CD1c-positive myeloid dendritic cell (primary cell): ENCODE measurements around the gene LAMA4.
A peak's percentile ranks its signal among the peaks of the same experiment; 100 is the strongest.

ENCODE experiments used
- DNase-seq: peaks from one replicate; pipeline ENCODE4 v3.0.0-alpha.2; 2016; ENCODE audit errors: extremely low spot score

LAMA4 gene

DNA sequence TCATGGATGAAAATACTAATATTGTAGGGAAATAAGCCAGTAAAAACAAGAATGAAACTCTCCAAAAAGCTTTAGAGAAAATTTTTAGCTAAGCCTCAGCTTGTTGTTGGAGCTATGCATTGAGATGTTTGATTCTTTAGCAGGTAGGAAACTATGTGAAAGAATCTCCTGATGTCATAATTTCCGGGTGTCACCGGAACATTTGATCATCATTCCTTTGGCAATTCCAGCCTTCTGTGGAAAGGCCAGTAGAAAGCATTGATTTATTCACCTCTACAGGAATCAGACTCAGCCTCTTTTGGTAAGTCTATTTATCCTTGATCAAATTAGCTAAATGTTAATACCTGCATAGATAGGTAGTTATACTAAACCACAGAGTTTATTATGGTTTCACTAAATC lies 157.5 kb downstream of the LAMA4 start:
- DNase-seq = no peak

DNA sequence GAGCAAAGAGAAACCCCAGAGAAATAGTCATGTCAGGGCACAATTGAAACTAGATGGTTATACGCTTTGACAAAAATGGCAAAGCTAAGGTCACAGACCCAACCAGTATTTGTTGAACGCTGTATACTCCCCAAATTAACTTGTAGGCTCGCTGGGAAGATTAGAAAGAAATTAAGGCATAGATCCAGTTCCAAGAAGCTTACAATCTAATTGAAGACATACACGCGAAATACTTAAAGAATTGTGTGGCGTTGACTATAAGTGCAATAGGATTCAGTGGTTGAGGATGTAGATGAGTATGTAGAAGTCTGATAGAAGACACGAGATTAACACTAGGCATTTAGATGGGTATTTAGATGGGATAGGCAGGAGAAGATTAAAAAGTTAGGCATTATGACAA lies 166.5 kb downstream of the LAMA4 start:
- no peak for DNase-seq

DNA sequence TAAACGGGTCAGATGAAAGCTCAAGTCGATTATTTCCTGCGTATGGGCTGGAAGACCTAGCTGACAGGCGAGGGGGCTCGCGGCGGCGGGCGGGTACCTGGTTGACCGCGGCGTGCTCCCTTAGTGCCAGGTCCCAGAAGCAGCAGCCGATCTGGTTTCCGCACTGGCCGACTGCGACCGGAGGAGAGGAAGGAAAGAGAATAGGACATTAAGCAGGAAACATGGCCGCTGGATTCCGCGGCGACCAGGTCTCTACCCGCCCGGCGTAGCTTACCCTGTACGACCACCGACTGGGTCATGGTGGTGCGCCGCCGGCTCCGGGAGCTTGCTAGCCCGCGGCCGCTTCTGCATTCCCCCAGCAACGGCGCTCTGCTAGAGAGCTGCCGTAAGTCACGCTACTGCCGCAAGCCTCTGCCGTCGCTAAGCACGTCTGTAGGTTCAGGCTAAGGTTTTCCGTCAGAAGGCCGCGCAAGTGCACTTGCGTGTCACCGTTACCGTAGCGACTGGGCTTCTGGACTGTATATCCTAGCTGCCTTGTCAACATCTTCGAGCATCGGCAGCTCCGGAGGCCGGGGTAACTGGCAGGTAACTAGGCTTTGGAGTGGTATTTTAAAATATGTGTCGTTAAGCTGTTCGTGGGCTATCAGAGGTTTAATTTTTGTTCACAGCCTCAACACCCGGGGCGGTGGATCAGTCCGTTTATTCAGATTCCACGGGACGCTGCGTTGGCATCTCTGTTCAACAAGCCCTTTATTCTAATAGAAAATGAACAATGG lies 167.0 kb downstream of the LAMA4 start, which contains the start of the genes FAM229B and TUBE1:
Gene FAM229B, plus strand, starts transcription at position 456 of the 776 bp plus-strand sequence. CDS start 11,693 bp downstream, outside the sequence.
Gene TUBE1, minus strand, starts transcription at position 347 of the 776 bp plus-strand sequence. Its CDS starts 48 bp downstream, at position 299.
- peak; percentile 95 for DNase-seq

DNA sequence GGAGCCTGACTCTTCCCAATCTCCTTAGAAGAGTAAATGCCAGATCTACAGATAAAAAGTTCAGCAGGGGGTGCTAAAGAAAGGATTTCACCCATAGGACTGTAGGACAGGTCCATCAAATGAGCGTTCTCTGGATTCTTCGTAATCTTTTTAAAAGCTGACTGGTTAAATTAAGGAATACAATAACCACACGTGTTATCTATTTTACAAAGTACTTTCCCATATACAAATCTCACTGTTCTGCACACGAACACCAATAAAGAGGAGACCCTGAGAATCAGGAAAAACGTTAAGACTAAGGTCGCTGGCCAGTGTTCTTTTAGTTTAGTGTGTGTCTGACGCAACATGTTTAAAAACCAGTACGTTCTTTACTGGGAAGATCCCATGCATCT lies 167.6 kb downstream of the LAMA4 start:
- DNase-seq = peak; percentile 42

DNA sequence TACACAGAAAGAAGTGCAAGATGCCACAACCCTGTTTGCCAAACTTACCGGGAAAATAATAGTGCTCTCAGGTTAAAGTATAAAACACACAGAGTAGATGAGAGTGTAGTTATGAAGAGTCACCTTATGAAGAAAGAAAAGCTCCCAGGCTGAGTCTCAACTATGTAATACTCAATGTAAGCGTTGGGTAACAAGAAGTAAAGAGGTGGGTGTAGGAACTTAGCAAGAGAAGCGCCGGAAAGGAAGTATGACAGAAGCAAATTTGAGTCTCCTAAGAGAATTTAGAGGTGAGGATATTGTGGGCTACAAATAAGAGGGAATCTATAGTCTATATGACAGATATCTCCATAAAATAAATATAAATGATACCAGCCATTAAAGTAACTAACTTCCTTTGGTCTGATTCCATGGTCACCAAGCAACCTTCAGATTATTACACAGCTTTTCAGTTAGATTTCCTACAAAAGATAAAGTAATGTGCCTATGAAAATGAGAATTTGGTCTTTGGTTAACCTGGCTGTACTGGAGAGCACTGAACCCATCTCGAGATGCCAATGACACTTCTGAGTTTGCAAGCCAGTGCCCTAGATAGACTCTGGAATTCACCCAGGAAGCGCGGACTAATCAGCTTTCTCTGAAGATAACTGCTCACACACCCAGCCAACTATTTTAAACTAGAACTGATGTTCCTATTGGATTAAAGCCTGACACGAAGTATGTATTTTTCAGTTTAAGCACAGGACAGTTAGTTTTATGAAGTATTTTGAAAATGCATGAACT lies 168.9 kb downstream of the LAMA4 start:
- peak; percentile 49 for DNase-seq

DNA sequence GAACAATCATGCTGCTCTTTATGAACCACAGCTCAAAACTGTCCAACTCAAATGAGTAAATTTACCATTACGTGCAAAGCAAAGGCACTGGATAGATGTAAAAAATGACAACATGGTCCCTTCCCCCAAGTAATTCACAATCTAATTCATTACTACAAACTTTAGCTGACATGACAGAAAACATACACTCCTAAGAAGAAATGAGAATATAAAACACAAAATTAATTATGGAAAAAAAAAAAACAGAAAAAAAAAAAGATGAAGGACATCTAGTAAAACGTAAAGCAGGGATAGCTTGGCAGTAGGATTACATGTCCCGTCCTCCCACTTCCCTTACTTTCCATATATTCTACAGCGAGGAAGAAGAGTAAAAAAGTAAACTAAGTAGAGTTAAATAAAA lies 172.8 kb downstream of the LAMA4 start:
- no peak for DNase-seq

DNA sequence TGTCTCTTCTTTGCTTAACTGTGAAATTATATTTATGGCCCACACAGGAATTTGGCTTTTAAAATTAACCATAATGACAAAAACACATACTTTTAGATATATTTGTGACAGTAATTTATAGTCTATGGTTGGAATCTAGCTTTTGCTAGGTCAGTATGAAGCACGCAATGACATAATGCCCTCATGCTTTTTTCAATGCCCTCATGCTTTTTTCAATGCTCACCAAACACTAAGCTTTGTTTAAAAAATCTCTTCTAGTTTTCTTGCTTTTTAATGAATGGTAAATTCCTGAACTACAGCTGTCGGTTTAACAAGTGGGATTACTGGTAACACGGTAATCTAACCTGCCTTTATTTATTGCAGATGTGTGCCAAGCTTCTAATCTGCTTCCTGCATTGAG lies 187.8 kb downstream of the LAMA4 start:
- no peak for DNase-seq

DNA sequence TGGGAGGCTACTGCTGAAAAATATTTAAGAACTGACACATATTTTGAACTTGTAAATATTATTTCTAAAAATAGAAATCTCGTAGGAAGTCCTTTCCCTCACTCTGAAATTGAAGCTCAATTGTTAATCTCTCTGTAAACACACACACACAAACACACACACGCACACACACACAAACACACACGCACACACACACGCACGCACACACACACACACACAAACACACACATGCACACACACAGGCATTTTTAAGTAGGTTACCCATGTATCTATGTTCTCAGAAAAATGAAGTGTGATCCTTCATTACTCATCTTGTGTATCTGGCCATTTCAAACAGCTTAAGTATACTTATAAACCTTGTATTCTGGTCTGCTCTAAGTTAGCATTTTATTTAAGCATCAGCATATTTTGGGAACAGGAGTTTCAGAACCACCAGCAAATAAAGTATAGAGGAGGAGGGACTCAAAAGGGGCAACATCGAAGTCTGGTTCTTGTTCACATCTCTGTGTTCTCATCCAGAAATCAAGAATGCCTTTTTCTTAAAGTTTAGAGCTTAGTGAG lies 188.9 kb downstream of the LAMA4 start:
- DNase-seq = no peak

DNA sequence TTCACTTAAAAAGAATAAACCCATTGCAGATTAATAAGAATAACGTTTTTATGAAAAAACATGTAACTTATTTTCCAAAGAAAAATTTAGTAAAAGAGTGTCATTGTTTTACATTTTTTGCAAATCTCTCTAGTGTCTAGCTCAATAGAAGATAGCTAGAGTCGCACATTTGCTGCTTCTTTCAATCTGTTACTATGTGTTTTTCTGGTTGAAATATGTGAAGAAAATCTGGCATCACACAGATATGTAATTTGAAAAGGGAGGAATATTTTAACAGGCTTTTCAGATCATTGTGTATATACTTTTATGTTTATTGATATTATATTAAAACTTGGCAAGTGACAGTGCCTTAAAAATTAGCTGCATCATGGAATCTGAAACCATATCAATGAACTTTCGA lies 191.4 kb downstream of the LAMA4 start:
- no peak for DNase-seq

DNA sequence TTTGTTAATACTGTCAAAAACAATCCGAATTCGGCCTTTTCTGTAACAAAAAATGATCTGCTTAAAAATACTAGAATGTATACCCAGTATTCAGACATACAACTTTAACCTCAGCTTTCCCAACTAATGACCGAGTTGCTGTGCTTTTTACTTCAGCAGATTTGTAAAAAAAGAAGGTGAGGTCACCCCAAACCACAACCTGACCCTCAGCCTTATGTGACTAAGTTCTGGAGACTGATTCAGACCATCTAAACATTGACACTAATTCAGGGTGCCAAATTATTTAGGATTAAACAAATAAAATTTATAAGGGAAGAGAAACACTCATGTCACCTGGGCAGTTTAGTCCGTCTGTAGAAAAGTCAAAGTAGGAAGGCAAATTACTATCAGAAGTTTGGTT lies 192.8 kb downstream of the LAMA4 start:
- DNase-seq = no peak
